ENCODE measurements around the gene PHF13.

Gene PHF13

DNA sequence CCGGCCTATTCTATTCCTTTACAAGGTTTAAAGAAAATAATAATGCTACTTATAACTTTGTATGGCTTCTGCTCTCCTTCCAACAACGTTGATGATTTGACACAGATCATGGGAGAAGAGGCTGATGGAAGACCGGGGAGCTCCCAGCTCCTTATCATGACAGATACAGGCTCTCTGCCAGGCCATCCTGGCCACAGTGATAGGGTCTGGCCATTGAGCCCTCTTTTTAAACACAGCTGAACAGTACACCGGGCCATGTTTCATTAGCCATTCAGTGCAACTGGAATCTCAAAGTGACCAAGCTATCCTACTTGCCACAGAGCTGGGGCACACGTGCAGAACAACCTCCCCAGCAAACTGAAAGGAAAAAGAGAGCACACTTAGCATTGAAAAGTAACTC, 53.2 kb downstream of the PHF13 start:
- no peak for DNase-seq (ENCODE audit: low spot score)

DNA sequence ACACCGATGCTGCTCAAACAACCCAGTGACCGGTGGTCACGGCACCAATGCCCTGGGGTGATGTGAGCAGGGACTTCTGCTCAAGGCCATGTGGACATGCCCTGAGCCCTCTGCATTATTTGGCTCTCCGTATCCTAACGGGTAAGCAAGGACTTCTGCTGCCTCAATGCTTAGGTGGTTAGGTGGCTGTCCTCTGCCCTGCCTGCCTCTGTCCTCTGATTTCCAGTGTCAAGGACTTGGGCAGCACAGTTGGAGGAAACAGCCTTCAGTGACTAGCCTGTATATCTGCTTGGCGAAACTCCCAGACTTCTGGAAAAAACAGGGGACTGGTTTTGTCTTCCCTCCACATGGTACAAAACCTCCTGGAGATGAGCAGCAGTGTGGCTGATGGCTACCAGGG, 53.6 kb downstream of the PHF13 start:
- no peak for DNase-seq (ENCODE audit: low spot score)

DNA sequence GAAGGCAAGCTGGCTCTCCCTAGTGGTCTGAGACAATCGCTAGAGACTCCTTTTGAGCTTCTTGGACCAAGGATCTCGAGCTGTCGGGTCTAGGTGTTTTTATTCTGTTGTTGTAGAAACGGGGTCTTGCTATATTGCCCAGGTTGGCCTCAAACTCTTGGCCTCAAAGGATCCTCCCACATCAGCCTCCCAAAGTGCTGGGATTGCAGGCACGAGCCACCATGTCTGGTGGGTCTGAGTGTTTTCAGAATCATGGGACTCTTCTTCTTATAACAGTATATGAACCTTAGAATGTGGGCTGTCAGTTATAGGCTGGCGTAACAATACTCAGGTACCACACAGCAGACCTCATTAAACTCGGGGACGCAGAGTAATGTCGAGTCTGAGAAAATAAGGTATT, 55.0 kb downstream of the PHF13 start:
- DNase-seq (ENCODE audit: low spot score) = no peak

DNA sequence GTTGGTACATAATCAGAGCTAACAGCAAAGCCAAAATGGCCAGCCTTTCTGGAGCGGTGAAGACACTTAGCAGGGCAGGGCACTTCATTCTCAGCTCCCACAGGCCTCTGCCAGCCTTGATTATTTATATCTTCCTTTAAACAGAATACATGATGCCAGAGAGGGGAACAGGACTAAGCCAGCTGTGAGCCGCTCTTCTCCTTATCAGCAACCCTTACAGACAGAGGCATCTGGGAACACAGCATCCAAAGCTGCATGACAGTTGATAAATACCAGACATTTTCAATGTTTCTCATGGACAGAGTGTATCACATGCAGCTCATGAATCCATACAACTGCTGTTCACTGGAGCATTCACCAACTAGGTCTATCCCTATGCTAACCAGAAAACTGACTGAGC, 59.0 kb downstream of the PHF13 start:
- DNase-seq (ENCODE audit: low spot score) = no peak

All from GM03348 (cell line).